GM12801 (cell line): ENCODE measurements around the gene OR10D3.

Experiments
- CTCF ChIP-seq: IDR thresholded peaks from one replicate; pipeline ENCODE4 v1.5.1; 2011; ENCODE audit warnings: control low read depth; ENCODE audit not compliant: insufficient read length; ENCODE audit errors: extremely low read depth

The OR10D3 gene

GRCh38 chr11:124197999-124198398 lies 14.9 kb downstream of the OR10D3 start:
- no peak for TF ChIP-seq CTCF

- no peak for TF ChIP-seq CTCF
Measured at GRCh38 chr11:124198897-124199296, 15.8 kb downstream of the OR10D3 start.

- no peak for TF ChIP-seq CTCF
Measured at GRCh38 chr11:124199702-124200101, 16.6 kb downstream of the OR10D3 start.

GRCh38 chr11:124200671-124201070 lies 17.5 kb downstream of the OR10D3 start:
- TF ChIP-seq CTCF, result no peak

GRCh38 chr11:124202951-124203350 lies 19.8 kb downstream of the OR10D3 start:
- TF ChIP-seq CTCF, result no peak

- TF ChIP-seq CTCF, result no peak
Measured at GRCh38 chr11:124204008-124204407, 20.9 kb downstream of the OR10D3 start.

- TF ChIP-seq CTCF, result no peak
Measured at GRCh38 chr11:124207102-124207792, 24.1 kb downstream of the OR10D3 start.
